ENCODE data around the gene MRTFB.

Gene MRTFB

GRCh38 chr16:14285513-14286367 lies 214.6 kb downstream of the MRTFB start:
- DNase-seq (ENCODE audit: low spot score), result peak; percentile 83

GRCh38 chr16:14286368-14287230 lies 215.5 kb downstream of the MRTFB start:
- no peak for DNase-seq (ENCODE audit: low spot score)

- peak; percentile 21 for DNase-seq (ENCODE audit: low spot score)
Observed at GRCh38 chr16:14289692-14290340, 218.7 kb downstream of the MRTFB start.

DNA sequence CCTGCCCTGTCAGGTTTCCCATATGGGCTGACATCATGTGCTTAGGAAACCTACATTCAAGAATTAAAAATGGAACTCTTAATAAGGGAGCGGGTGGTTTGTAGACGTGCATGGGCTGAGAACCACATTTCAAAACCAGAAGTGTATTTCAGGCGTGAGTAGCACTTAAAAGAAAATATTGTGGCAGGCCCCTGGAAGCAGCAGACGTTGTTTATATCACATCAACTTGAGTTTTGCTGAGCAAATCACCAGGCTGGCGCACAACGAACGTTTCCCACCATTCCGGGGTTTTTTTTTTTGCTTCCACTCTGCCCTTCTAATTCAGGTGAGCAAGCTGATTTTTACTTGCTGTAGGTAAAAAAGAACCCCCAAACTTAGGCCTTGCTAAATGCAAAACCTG lies 220.2 kb downstream of the MRTFB start:
- no peak for DNase-seq (ENCODE audit: low spot score)

DNA sequence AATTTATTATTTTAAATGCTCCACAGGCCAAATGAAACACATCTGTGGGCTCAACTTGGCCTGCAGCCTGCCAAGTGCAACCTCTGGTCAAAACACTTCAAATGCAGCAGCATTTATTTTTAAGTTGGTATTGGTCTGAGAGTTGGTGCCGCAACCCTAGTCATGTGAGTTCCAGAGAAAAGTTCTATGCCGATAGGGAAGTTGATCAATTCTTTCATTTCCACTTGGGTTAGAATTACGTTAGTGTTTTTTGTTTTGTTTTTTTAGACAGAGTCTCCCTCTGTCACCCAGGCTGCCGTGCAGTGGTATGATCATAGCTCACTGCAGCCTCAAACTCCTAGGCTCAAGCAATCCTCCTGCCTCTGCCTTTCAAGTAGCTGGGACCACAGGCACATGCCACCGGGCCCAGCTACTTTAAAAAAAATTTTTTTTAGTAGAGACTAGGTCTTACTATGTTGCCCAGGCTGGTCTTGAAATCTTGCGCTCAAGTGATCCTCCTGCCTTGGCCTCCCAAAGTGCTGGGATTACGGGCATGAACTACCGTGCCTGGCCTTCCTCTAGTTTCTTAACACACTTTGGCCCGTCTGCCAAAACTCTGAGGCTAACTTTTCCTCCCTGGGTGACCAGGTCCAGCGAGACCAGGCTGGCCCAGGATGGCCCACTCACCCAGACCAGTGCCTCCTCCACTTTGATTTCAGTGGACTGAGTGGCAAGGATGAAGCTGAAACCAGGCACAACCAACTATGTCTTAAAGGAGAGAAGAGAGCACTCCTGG lies 221.1 kb downstream of the MRTFB start:
- DNase-seq (ENCODE audit: low spot score), result no peak

DNA sequence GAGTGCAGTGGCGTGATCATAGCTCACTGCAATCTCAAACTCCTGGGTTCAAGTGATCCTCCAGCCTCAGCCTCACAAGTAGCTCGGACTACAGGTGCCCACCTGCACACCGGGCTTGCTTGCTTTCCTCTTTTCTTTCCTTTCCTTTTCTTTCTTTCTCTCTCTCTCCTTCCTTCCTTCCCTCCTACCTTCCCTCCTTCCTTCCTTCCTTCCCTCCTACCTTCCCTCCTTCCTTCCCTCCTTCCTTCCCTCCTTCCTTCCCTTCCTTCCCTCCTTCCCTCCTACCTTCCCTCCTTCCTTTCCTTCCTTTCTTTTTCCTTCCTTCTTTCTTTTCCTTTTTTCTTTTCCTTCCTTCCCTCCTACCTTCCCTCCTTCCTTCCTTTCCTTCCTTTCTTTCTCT lies 225.5 kb downstream of the MRTFB start:
- no peak for DNase-seq (ENCODE audit: low spot score)

- DNase-seq (ENCODE audit: low spot score), result no peak
Observed at GRCh38 chr16:14298374-14299122, 227.4 kb downstream of the MRTFB start.

- DNase-seq (ENCODE audit: low spot score), result peak; percentile 41
Observed at GRCh38 chr16:14300705-14301168, 229.6 kb downstream of the MRTFB start.

- DNase-seq (ENCODE audit: low spot score), result no peak
Observed at GRCh38 chr16:14301169-14302030, 230.3 kb downstream of the MRTFB start.

DNA sequence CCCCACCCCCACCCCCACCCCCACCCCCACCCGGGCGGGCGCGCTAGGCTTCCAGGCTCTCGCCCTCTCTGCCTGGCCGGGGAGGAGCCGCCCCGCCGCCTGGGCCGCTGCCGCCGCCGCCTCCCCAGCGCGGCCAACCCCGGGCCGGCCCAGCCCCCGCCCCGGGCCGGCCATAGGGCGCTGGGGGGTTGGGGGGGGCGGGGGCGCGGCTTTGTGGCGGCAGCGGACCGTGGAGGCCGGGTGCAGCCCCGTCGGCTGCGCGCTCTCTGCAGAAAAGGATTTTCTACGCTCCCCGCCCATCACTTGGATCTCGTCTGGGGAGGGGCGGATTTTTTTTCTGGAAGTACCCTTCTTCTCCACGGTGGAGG lies 230.9 kb downstream of the MRTFB start:
- no peak for DNase-seq (ENCODE audit: low spot score)

GRCh38 chr16:14302399-14303181 lies 231.5 kb downstream of the MRTFB start:
- no peak for DNase-seq (ENCODE audit: low spot score)

DNA sequence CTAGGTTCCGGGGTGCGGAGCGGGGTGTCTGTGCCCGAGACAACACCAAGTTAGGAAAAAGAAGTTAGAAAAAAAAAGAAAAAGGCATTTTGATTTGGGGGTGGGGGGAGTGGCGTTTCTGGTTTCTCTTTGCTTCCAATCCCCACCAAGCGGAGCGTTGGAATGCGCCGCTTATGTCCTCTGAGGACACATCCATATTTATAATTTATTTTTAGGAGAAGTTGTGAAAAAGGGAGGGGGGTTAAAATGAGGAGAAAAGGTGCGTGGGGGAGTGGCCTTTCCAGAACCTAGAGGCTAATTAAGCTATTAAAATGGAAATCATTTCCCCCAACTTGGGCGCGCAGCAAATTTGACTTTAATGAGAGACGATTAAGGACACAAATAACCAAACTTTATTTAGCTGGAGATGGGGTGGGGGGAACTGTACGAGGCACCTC lies 232.1 kb downstream of the MRTFB start:
- DNase-seq (ENCODE audit: low spot score), result no peak

- DNase-seq (ENCODE audit: low spot score), result no peak
Observed at GRCh38 chr16:14303639-14304394, 232.7 kb downstream of the MRTFB start.

DNA sequence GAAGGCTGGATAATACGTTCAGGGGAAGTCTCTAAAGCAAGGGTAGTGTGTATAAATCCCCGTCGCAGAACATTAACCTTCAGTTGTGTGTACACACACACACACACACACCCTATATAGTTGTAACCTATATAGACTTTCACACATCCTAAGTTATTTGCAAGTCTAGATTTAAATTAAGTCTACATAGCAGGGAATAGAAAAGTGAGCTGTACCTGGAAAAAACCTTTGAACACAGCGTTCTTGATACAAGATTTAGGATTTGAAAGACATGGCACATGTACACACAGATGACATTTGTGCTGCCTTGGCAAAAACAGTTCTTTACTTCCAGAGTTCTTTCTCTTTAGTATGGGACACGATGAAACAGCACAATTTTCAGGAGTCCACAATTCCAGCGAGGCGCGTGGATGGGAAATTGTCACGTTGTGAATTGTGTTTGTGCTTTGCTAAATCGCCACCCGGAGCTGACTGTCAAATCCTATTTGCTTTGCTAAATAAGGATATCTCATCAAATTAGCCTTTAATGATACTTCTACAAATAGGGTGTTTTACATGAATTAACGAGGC lies 233.9 kb downstream of the MRTFB start:
- DNase-seq (ENCODE audit: low spot score), result no peak

DNA sequence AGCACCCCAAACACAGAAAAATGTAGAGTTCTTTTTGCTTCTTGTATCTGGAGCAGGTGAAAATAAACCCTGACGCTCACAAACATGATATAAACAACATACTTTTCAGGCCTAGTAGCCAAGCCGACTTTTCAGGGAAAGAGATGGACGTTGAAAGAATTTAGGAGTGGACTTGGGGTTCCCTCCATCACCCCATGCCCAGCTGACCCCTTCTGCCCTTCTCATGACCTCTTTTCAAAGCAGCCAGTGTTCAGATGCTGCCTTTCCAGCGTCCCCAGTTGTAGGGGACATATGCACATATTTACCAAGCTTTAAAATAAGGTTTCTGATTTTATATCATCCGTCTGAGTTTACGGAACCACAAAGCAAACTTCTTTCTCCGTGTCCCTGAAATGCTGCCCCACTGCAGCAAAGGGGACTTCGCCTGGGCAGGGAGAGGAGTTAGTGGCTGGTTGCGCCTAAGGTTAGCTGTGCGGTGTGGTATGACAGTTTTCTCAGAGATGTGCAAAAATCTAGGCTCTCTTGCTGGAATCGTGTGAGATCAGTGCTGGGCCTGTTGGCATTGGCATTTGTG lies 235.5 kb downstream of the MRTFB start:
- no peak for DNase-seq (ENCODE audit: low spot score)

DNA sequence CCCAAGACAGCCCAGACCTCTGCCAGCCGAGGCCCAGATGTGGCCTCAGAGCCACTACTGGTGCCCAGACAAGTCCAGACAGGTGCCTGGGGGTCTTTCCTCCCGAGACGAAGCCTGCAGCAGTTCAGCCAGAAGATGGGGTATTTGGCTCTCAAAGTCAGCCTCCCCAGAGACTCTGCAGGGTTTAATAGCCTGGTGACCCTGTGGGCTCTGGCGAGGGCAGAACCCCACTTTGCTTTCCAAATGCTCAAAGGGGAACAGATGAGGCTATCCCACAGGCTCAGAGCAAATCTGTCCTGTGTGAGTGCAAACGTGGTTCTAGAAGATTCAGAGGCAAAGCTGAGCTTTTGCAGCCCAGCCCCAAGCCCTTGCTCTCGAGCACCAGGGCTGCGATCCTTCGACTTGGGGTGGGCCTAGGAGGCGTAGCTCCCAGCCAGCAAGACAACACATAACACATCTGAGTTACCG lies 236.0 kb downstream of the MRTFB start:
- DNase-seq (ENCODE audit: low spot score), result no peak

DNA sequence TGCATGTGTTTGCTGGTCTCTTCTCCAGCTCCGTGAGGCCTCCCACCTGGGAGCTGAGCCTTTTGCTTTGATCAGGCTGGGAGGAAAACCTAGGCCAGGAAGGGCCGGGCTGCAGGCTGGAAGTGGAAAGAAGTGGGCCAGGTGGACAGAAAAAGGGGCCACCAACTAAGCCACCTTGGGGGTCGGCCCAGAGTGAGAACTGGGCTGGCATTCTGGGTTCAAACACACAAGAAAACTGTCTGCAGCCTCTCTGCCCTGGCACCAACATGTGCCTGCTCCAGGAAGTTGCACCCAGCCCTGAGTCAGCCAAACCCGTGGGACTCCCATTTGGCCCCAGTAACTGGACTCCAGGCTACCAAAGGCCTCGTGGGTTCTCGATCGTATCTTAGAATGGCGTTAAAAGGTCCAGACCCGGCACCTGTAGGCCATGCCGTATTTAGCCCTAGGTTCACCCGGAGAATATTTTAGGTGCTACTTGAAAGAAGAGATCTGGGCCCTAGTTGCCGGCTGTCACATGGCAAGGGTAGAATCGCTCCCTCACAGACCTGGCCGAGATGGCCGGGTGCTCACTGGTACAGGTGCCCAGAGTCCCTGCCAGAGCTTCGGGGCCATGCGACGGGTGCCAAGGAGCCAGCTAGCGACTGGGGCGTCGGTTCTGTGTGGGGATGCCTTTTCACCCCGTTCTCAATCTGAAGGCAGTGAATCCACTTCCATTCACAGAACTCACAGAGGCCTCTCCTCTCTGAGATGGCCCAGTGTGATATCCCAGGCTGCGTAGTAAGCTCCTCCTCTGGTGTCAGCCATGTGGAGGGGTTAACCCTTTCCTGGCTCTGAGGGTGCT lies 236.6 kb downstream of the MRTFB start:
- DNase-seq (ENCODE audit: low spot score), result no peak
